Measurements from ENCODE around the gene SPATA45. TPM values are rescaled to one million over a fixed set of nuclear protein-coding genes. Genes with fewer than 3 reads are reported as not detected.

The SPATA45 gene
- total and polyA plus RNA-seq, 2 of the 13 experiments (the other 11 are each of a cell fraction or from before 2014, with no cell fraction given): 0.17 to 0.64 TPM

- TF ChIP-seq NONO (IDR thresholded peaks at IDR 0.05) (no peak), NONO (CRISPR knock-in tag; conservative IDR thresholded peaks at IDR 0.05) (0 out of 2 replicates have a peak, but pooled peaks have one; percentile 36), SNAPC4 (CRISPR knock-in tag; IDR thresholded peaks at IDR 0.05) (0 out of 2 replicates have a peak, but pooled peaks have one; percentile 2), ZNF296 (CRISPR knock-in tag; conservative IDR thresholded peaks at IDR 0.05) (0 out of 2 replicates have a peak, but pooled peaks have one; percentile 35), CEBPZ (IDR thresholded peaks at IDR 0.05; ENCODE audit: low read length) (no peak), ZNF513 (CRISPR knock-in tag; conservative IDR thresholded peaks at IDR 0.05) (no peak), ZFP91 (CRISPR knock-in tag; IDR thresholded peaks at IDR 0.05; ENCODE audit: borderline replicate concordance) (no peak), HOXA7 (CRISPR knock-in tag; IDR thresholded peaks at IDR 0.05) (no peak; the same call in 1 of the 2 replicates), ZHX1 (CRISPR knock-in tag; IDR thresholded peaks at IDR 0.05; ENCODE audit: low read depth) (no peak; the same call in 1 of the 2 replicates), ZBTB37 (CRISPR knock-in tag; IDR thresholded peaks at IDR 0.05) (no peak)
Observed at GRCh38 chr1:212858461-212859265, 11.2 kb upstream of the SPATA45 start (continued).

Data from HepG2 (cell line).